ENCODE results near the gene LDLRAP1.
"Not testable (repeated sequence)": the region's sequence is repeated elsewhere in the genome, so short reads cannot be mapped to it uniquely, and the experiment has no call there.

DNA sequence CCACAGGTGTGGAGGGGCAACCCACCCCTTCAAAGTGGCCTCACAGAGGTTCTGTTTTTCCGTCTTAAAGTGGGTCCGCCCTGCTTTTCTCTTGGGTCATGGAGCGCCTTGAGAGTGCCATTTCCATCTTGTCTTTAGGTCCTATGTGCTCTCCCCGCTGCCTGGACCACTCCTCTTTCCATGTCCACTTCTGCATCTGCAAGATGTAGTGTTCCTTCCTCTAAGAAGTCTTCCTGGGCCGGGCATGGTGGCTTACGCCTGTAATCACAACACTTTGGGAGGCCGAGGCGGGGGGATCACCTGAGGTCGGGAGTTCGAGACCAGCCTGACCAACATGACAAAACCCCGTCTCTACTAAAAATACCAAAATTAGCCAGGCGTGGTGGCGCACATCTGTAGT lies 45.4 kb downstream of the LDLRAP1 start:
- TF ChIP-seq, protein P1, sequence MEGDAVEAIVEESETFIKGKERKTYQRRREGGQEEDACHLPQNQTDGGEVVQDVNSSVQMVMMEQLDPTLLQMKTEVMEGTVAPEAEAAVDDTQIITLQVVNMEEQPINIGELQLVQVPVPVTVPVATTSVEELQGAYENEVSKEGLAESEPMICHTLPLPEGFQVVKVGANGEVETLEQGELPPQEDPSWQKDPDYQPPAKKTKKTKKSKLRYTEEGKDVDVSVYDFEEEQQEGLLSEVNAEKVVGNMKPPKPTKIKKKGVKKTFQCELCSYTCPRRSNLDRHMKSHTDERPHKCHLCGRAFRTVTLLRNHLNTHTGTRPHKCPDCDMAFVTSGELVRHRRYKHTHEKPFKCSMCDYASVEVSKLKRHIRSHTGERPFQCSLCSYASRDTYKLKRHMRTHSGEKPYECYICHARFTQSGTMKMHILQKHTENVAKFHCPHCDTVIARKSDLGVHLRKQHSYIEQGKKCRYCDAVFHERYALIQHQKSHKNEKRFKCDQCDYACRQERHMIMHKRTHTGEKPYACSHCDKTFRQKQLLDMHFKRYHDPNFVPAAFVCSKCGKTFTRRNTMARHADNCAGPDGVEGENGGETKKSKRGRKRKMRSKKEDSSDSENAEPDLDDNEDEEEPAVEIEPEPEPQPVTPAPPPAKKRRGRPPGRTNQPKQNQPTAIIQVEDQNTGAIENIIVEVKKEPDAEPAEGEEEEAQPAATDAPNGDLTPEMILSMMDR (IDR thresholded peaks at IDR 0.05), result not testable (repeated sequence)
- not testable (repeated sequence) for TF ChIP-seq POLR2AphosphoS5, POLR2A (IDR thresholded peaks at IDR 0.05)

All from suprapubic skin (tissue), 4 donors.